Trophoblast cell (in vitro differentiated cells and primary cell): ENCODE measurements around the gene SPATA31C1.
A peak's percentile ranks its signal among the peaks of the same experiment; 100 is the strongest.

Source experiments
- DNase-seq, 2 donors: peaks; one replicate each; pipeline ENCODE4 v3.0.0-alpha.2; 2016
- H2AFZ ChIP-seq: 2 replicates; pipeline ENCODE4 v1.6.1; 2013; ENCODE audit warnings: low read length, moderate library complexity, mild to moderate bottlenecking; ENCODE audit not compliant: insufficient read depth, poor library complexity
- H2AK5ac ChIP-seq: 2 replicates; pipeline ENCODE4 v1.6.1; 2013; ENCODE audit warnings: mild to moderate bottlenecking, low read length
- H2BK120ac ChIP-seq: 2 replicates; pipeline ENCODE4 v1.6.1; 2013; ENCODE audit warnings: low read length, mild to moderate bottlenecking, moderate library complexity; ENCODE audit not compliant: insufficient read depth, poor library complexity
- H2BK12ac ChIP-seq: 2 replicates; pipeline ENCODE4 v1.6.1; 2013; ENCODE audit warnings: mild to moderate bottlenecking, low read length, moderate library complexity
- H2BK5ac ChIP-seq: 2 replicates; pipeline ENCODE4 v1.6.1; 2013; ENCODE audit warnings: low read length, low read depth, moderate library complexity, mild to moderate bottlenecking; ENCODE audit not compliant: poor library complexity
- H3K14ac ChIP-seq: 2 replicates; pipeline ENCODE4 v1.6.1; 2013; ENCODE audit warnings: mild to moderate bottlenecking, low read length
- H3K18ac ChIP-seq: 2 replicates; pipeline ENCODE4 v1.6.1; 2013; ENCODE audit warnings: mild to moderate bottlenecking, low read length
- H3K23ac ChIP-seq: 2 replicates; pipeline ENCODE4 v1.6.1; 2013; ENCODE audit warnings: low read length
- H3K27ac ChIP-seq: 2 replicates; pipeline ENCODE4 v1.5.1; 2013; ENCODE audit warnings: low read depth, mild to moderate bottlenecking, inconsistent platforms, low read length, moderate library complexity
- H3K27me3 ChIP-seq: 2 replicates; pipeline ENCODE4 v1.6.1; 2013; ENCODE audit warnings: inconsistent platforms, mild to moderate bottlenecking, low read length, moderate library complexity; ENCODE audit not compliant: insufficient read depth
- H3K36me3 ChIP-seq, 2 experiments: 1 replicate in 1 of 2; 2 replicates in 1 of 2; pipeline ENCODE4 v1.6.1; 2013; ENCODE audit warnings: low read length in 2 of 2, mild to moderate bottlenecking in 2 of 2, moderate library complexity in 1 of 2; ENCODE audit not compliant: insufficient read depth in 2 of 2, control insufficient read depth in 1 of 2
- H3K4ac ChIP-seq: 2 replicates; pipeline ENCODE4 v1.6.1; 2013; ENCODE audit warnings: low read depth, mild to moderate bottlenecking, low read length, moderate library complexity
- H3K4me1 ChIP-seq, 2 experiments: 1 replicate in 1 of 2; 2 replicates in 1 of 2; pipeline ENCODE4 v1.6.1; 2013; ENCODE audit warnings: low read length in 2 of 2, mild to moderate bottlenecking in 2 of 2, moderate library complexity in 1 of 2; ENCODE audit not compliant: insufficient read depth in 2 of 2, control insufficient read depth in 1 of 2
- H3K4me2 ChIP-seq: 2 replicates; pipeline ENCODE4 v1.6.1; 2013; ENCODE audit warnings: inconsistent platforms, mild to moderate bottlenecking, low read length, moderate library complexity
- H3K4me3 ChIP-seq: 2 replicates; pipeline ENCODE4 v1.5.1; 2013; ENCODE audit warnings: mild to moderate bottlenecking, low read depth, low read length, inconsistent platforms
- H3K79me1 ChIP-seq: one replicate; pipeline ENCODE4 v1.6.1; 2013; ENCODE audit warnings: low read length
- H3K79me2 ChIP-seq: 2 replicates; pipeline ENCODE4 v1.6.1; 2013; ENCODE audit warnings: low read length, mild to moderate bottlenecking; ENCODE audit not compliant: control insufficient read depth, insufficient read depth, poor library complexity
- H3K9ac ChIP-seq: 2 replicates; pipeline ENCODE4 v1.6.1; 2013; ENCODE audit warnings: mild to moderate bottlenecking, low read length
- H3K9me3 ChIP-seq: 2 replicates; pipeline ENCODE4 v1.6.1; 2013; ENCODE audit warnings: low read depth, mild to moderate bottlenecking, control low read depth, inconsistent platforms, low read length; ENCODE audit not compliant: insufficient read depth
- H4K12ac ChIP-seq: 2 replicates; pipeline ENCODE4 v1.6.1; 2013; ENCODE audit warnings: low read depth, mild to moderate bottlenecking, low read length, moderate library complexity
- H4K8ac ChIP-seq: 2 replicates; pipeline ENCODE4 v1.6.1; 2013; ENCODE audit warnings: low read depth, mild to moderate bottlenecking, low read length, moderate library complexity
- H4K91ac ChIP-seq: one replicate; pipeline ENCODE4 v1.6.1; 2013; ENCODE audit warnings: low read depth, mild to moderate bottlenecking, low read length, moderate library complexity
- WGBS: extraction: QIAGEN DNeasy Blood & Tissue Kit; methylation state at CpG from one replicate; pipeline ENCODE4 v1.1.7; 2013; ENCODE audit warnings: missing lambda C conversion rate; ENCODE audit not compliant: insufficient read length, insufficient coverage; ENCODE audit errors: extremely low coverage; 5-methylcytosine and 5-hydroxymethylcytosine counted together

SPATA31C1 gene

DNA sequence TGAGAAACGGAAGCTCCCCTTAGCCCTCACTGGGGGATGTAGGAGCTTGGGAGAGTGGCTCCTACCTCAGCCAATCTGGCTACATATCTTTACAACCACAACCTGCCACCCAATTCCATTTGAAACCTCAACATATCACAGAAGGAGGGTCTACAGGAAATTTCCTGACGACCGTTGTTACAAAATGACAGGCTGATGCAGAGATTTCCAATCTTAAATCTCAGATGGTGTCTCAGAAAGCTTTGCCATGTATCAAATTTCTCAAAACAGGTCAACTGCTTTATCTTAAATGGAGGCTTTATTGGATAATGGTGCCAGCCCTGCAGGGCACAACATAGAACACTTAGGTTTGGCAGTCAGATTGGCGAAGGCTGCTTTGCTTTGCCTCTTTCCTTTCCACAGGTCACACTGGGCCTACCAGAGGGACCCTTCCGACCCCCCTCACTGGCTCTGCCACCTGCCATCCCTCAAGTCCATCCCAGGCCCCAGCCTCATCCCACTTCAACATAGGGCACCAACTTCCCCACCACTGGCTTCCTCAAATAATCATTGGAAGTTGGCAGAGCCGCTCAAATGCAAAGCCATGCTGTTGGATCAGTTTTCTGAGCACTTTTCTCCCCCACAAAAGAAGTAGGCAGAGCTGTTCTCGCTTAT, 46.2 kb upstream of the SPATA31C1 start:
- peaks cover 9 to 16% of the 10 kb centered on the region in 2 experiments for H3K4me1 ChIP-seq
- H2AK5ac ChIP-seq, result no peak overlapping the region
- H2BK12ac ChIP-seq, result no peak overlapping the region
- no peaks in the 10 kb centered on the region for H3K36me3 ChIP-seq
- no peak overlapping the region for H4K8ac ChIP-seq
- no peak overlapping the region for H3K4me3 ChIP-seq
- no peak overlapping the region for H2BK5ac ChIP-seq
- no peak overlapping the region for H2BK120ac ChIP-seq
- H3K14ac ChIP-seq, result no peak overlapping the region
- H3K9ac ChIP-seq, result no peak overlapping the region
- H3K27me3 ChIP-seq, result no peaks in the 10 kb centered on the region
- no peak overlapping the region for H3K4me2 ChIP-seq
- WGBS, result no CpG with 5 or more reads among the region's 7 CpGs
- no peak overlapping the region for H3K23ac ChIP-seq
- H3K18ac ChIP-seq, result no peak overlapping the region
- H3K79me2 ChIP-seq, result no peaks in the 10 kb centered on the region
- H3K27ac ChIP-seq, result no peak overlapping the region
- H3K4ac ChIP-seq, result no peak overlapping the region
- no peak for DNase-seq
- no peak overlapping the region for H4K91ac ChIP-seq
- H4K12ac ChIP-seq, result no peak overlapping the region
- peaks cover 7% of the 10 kb centered on the region for H3K9me3 ChIP-seq
- no peaks in the 10 kb centered on the region for H3K79me1 ChIP-seq
- H2AFZ ChIP-seq, result no peak overlapping the region

DNA sequence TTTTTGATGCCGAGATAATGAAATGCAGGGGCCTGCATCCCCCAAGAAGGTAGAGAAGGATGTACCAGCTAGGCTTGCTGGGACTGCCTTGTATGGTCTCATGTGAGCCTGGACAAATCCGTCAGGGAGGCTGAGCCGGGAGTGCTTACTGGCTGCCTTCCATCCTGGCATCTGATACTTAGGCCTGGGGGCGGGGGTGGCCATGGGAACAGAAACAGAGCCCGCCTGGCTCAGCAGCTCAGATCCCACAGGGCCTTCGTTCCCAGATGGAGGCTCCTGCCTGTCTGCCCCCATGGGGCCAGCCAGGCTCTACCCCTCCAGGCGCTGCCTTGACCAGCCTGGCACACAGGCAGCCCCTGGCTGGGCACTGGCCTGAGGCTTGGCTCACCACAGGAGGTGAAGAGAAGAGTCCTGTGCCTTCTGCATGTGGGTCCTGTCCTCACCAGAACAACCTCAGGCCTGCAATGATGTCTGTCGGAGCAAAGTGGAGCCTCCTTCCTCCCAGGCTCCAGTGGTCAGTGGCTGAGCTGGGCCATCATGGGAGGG, 45.6 kb upstream of the SPATA31C1 start:
- H3K4me1 ChIP-seq, result peaks cover 9 to 16% of the 10 kb centered on the region in 2 experiments
- H3K79me1 ChIP-seq, result no peaks in the 10 kb centered on the region
- H3K14ac ChIP-seq, result no peak overlapping the region
- no peak overlapping the region for H4K8ac ChIP-seq
- H3K9me3 ChIP-seq, result peaks cover 7% of the 10 kb centered on the region
- H3K27me3 ChIP-seq, result no peaks in the 10 kb centered on the region
- no peak overlapping the region for H2AK5ac ChIP-seq
- no peak overlapping the region for H2AFZ ChIP-seq
- H3K36me3 ChIP-seq, result no peaks in the 10 kb centered on the region
- no peak overlapping the region for H2BK12ac ChIP-seq
- H3K4me2 ChIP-seq, result no peak overlapping the region
- no peak for DNase-seq
- H4K91ac ChIP-seq, result no peak overlapping the region
- no peak overlapping the region for H2BK120ac ChIP-seq
- no peak overlapping the region for H3K23ac ChIP-seq
- H2BK5ac ChIP-seq, result no peak overlapping the region
- H3K4me3 ChIP-seq, result no peak overlapping the region
- no peak overlapping the region for H4K12ac ChIP-seq
- no peak overlapping the region for H3K4ac ChIP-seq
- WGBS, result no CpG with 5 or more reads among the region's 8 CpGs
- H3K18ac ChIP-seq, result no peak overlapping the region
- H3K27ac ChIP-seq, result no peak overlapping the region
- H3K79me2 ChIP-seq, result no peaks in the 10 kb centered on the region
- no peak overlapping the region for H3K9ac ChIP-seq

DNA sequence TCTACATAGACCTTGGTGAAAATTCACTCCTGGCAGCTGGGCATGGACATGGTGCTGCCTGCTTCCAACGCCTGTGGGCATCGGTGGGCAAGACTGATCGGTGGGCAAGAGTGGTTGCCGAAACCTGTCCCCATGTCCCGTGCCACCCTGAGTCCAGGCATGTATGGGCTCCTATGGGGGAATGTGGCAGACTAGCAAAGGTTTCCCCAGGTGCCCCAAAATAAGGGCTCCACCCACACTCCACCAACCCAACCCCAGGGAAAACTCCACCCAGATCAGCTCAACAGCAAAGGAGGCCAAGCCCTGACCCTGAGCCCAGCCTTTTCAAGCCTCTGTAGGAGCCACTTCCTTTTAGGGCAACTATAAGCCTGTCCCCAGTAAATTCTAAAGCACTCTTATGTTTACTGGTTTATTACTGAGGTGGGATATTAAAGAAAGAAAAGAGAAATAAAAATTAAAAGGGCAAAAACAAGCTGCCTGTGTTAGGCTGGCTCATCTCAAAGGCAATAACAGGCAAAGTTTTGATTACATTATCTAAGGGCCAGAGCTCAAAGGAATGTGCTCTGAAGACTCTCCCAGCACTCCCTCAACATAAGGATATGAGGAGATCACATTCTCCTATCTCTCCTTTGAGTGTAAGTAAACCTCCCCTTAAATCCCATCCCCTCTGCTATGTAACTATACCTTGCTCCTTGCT, 44.0 kb upstream of the SPATA31C1 start:
- Histone ChIP-seq H3K23ac (no peak overlapping the region), H3K79me2 (no peaks in the 10 kb centered on the region), H3K36me3 (no peaks in the 10 kb centered on the region), H2AK5ac (peak overlapping the region; percentile 22), H4K91ac (no peak overlapping the region), H3K27ac (no peak overlapping the region), H4K8ac (peak overlapping the region; percentile 31), H3K79me1 (no peaks in the 10 kb centered on the region), H3K27me3 (no peaks in the 10 kb centered on the region), H3K14ac (no peak overlapping the region), H3K4me1 (peaks cover 9 to 16% of the 10 kb centered on the region in 2 experiments), H2BK120ac (peak overlapping the region; percentile 18), H3K4me2 (no peak overlapping the region), H4K12ac (no peak overlapping the region), H2AFZ (no peak overlapping the region), H3K9ac (no peak overlapping the region), H2BK12ac (peak overlapping the region; percentile 58), H3K9me3 (peaks cover 7% of the 10 kb centered on the region), H3K4ac (no peak overlapping the region), H3K18ac (no peak overlapping the region), H3K4me3 (no peak overlapping the region), H2BK5ac (no peak overlapping the region)
- WGBS, result no CpG with 5 or more reads among the region's 5 CpGs
- DNase-seq, result no peak

DNA sequence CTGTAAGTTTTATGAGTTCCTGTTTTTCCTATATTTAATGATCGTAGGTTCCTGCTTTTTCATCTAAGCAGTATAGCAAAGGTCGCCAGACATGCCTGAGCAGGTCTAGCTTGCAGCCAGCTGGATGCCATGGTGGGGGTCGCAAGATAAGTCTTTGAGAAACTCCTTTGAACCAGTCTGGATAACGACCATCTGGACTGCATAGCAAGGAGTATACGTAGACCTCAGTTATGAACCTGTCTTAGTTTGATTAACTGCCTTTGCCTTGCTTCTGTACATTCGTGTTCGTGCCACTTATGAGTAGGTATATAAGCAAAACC, 43.5 kb upstream of the SPATA31C1 start:
- no CpG with 5 or more reads among the region's 7 CpGs for WGBS
- H2BK12ac ChIP-seq, result no peak overlapping the region

More for the DNA sequence above, 43.5 kb upstream of the SPATA31C1 start:
- H3K23ac ChIP-seq, result no peak overlapping the region
- H4K91ac ChIP-seq, result no peak overlapping the region
- DNase-seq, result no peak
- peaks cover 9 to 16% of the 10 kb centered on the region in 2 experiments for H3K4me1 ChIP-seq
- H2AFZ ChIP-seq, result no peak overlapping the region
- no peak overlapping the region for H3K4ac ChIP-seq
- H3K14ac ChIP-seq, result no peak overlapping the region
- H3K4me2 ChIP-seq, result no peak overlapping the region
- H3K9ac ChIP-seq, result no peak overlapping the region
- H4K12ac ChIP-seq, result no peak overlapping the region
- no peaks in the 10 kb centered on the region for H3K36me3 ChIP-seq
- no peak overlapping the region for H3K27ac ChIP-seq
- H3K4me3 ChIP-seq, result no peak overlapping the region
- no peak overlapping the region for H3K18ac ChIP-seq
- H3K27me3 ChIP-seq, result no peaks in the 10 kb centered on the region
- no peak overlapping the region for H2AK5ac ChIP-seq
- no peak overlapping the region for H4K8ac ChIP-seq
- H3K79me1 ChIP-seq, result no peaks in the 10 kb centered on the region
- peaks cover 7% of the 10 kb centered on the region for H3K9me3 ChIP-seq
- H3K79me2 ChIP-seq, result no peaks in the 10 kb centered on the region
- H2BK120ac ChIP-seq, result no peak overlapping the region
- no peak overlapping the region for H2BK5ac ChIP-seq
